ENCODE measurements around the gene ATP2C2. TPM values are rescaled to one million over a fixed set of nuclear protein-coding genes. Genes with fewer than 3 reads are reported as not detected.

Gene ATP2C2
- total and polyA plus RNA-seq, 7 donors = 0.03 to 0.06 TPM; not detected in 5

- intact Hi-C loops (cut with DNase I) = no loop called here
- WGBS, 3 donors = 39 to 58% (median 42%) methylated on average over 11 of the region's 11 CpGs
- no peak for DNase-seq
- Histone ChIP-seq H3K9me3 (no peaks in the 10 kb centered on the region), H3K27ac (no peak overlapping the region), H3K4me1 (no peaks in the 10 kb centered on the region), H3K4me3 (no peak overlapping the region), H3K36me3 (ENCODE audit: insufficient read depth in 1 of 2, low read depth in 1 of 2) (no peaks in the 10 kb centered on the region), H3K27me3 (ENCODE audit: insufficient read depth in 3 of 3, low read length in 2 of 3) (no peaks in the 10 kb centered on the region)
- ATAC-seq = no peak
- TF ChIP-seq, protein P1, sequence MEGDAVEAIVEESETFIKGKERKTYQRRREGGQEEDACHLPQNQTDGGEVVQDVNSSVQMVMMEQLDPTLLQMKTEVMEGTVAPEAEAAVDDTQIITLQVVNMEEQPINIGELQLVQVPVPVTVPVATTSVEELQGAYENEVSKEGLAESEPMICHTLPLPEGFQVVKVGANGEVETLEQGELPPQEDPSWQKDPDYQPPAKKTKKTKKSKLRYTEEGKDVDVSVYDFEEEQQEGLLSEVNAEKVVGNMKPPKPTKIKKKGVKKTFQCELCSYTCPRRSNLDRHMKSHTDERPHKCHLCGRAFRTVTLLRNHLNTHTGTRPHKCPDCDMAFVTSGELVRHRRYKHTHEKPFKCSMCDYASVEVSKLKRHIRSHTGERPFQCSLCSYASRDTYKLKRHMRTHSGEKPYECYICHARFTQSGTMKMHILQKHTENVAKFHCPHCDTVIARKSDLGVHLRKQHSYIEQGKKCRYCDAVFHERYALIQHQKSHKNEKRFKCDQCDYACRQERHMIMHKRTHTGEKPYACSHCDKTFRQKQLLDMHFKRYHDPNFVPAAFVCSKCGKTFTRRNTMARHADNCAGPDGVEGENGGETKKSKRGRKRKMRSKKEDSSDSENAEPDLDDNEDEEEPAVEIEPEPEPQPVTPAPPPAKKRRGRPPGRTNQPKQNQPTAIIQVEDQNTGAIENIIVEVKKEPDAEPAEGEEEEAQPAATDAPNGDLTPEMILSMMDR (IDR thresholded peaks at IDR 0.05) = no peak
Measured at GRCh38 chr16:84356591-84357116, 11.7 kb upstream of the ATP2C2 start.

DNA sequence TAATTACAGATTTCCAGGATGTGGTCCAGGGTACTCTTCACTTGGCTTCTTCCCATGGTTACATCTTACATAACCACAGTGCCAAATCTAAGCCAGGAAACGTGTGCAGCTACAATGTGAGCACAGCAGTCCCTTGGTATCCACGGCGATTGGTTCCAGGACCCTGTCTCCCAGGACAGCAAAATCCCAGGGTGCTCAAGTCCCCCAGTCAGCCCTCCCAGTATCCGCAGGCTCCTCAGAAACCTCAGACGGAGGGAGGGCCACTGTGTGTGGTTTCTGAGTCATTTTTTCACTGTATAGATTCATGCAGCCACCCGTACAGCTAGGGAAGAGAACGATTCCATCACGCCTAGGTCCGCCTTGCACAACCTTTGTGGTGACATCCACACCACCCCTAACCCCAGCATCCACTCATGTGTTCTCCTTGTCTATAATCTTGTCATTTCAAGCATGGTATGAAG lies 11.1 kb upstream of the ATP2C2 start:
- Histone ChIP-seq H3K27ac (no peak overlapping the region), H3K27me3 (ENCODE audit: insufficient read depth in 3 of 3, low read length in 2 of 3) (no peaks in the 10 kb centered on the region), H3K9me3 (no peaks in the 10 kb centered on the region), H3K4me1 (no peaks in the 10 kb centered on the region), H3K4me3 (no peak overlapping the region), H3K36me3 (ENCODE audit: insufficient read depth in 1 of 2, low read depth in 1 of 2) (no peaks in the 10 kb centered on the region)
- intact Hi-C loops (cut with DNase I) = no loop called here
- no peak for ATAC-seq
- 61 to 67% (median 63%) methylated on average over 9 of the region's 9 CpGs for WGBS, 3 donors
- DNase-seq = no peak
- TF ChIP-seq, protein P1 (IDR thresholded peaks at IDR 0.05) = no peak

- TF ChIP-seq, protein P1 (IDR thresholded peaks at IDR 0.05) = no peak
- H3K27ac ChIP-seq = no peak overlapping the region
- H3K4me1 ChIP-seq = no peaks in the 10 kb centered on the region
- H3K36me3 ChIP-seq (ENCODE audit: insufficient read depth in 1 of 2, low read depth in 1 of 2) = no peaks in the 10 kb centered on the region
- intact Hi-C loops (cut with DNase I) = no loop called here
- H3K4me3 ChIP-seq = no peak overlapping the region
- WGBS, 3 donors = 73 to 82% (median 76%) methylated on average over 14 of the region's 14 CpGs
- DNase-seq (no peak), ATAC-seq (no peak)
- H3K9me3 ChIP-seq = no peaks in the 10 kb centered on the region
- no peaks in the 10 kb centered on the region for H3K27me3 ChIP-seq (ENCODE audit: insufficient read depth in 3 of 3, low read length in 2 of 3)
Measured at GRCh38 chr16:84358601-84359295, 9.6 kb upstream of the ATP2C2 start.

GRCh38 chr16:84359326-84359725 lies 9.0 kb upstream of the ATP2C2 start:
- H3K4me3 ChIP-seq = no peak overlapping the region
- TF ChIP-seq, protein P1 (IDR thresholded peaks at IDR 0.05) = no peak
- H3K9me3 ChIP-seq = no peaks in the 10 kb centered on the region
- intact Hi-C loops (cut with DNase I) = no loop called here
- H3K36me3 ChIP-seq (ENCODE audit: insufficient read depth in 1 of 2, low read depth in 1 of 2) = no peaks in the 10 kb centered on the region
- WGBS, 3 donors = 71 to 78% (median 78%) methylated on average over 8 of the region's 8 CpGs
- no peaks in the 10 kb centered on the region for H3K4me1 ChIP-seq
- no peak for DNase-seq
- no peak for ATAC-seq
- H3K27ac ChIP-seq = no peak overlapping the region
- H3K27me3 ChIP-seq (ENCODE audit: insufficient read depth in 3 of 3, low read length in 2 of 3) = peaks cover 0 to 2% (median 0%) of the 10 kb centered on the region in 3 donors

Measured in psoas muscle (tissue), 8 donors.